Stomach (tissue), 4 donors: ENCODE data around the gene RUNX1.

Source experiments
- POLR2A ChIP-seq, 4 donors: fragments of 450-650 bp; IDR thresholded peaks; one replicate each; pipeline ENCODE4 v1.6.1; 2016; ENCODE audit warnings: antibody characterized with exemption in 4 of 4, control low read depth in 2 of 4, mild to moderate bottlenecking in 1 of 4, moderate library complexity in 1 of 4
- POLR2AphosphoS5 ChIP-seq, 3 donors: sonication (generic); formaldehyde crosslinking; IDR thresholded peaks; one replicate each; pipeline ENCODE4 v1.6.1; 2016; ENCODE audit warnings: antibody characterized with exemption in 3 of 3

DNA sequence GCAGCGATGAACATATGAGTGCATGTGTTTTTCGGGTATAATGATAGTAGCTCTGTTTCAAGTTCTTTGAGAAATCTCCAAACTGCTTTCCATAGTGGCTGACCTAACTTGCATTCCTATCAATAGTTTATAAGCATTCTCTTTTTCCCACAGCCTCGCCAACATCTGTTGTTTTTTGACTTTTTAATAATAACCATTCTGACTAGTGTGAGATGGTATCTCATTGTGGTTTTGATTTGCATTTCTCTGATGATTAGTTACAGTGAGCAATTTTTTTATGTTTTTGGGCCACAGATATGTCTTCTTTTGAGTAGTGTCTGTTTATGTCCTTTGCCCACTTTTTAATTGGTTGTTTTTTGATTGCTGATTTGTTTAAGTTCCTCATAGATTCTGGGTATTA lies 10.6 kb upstream of the RUNX1 start:
- TF ChIP-seq POLR2AphosphoS5 (IDR thresholded peaks at IDR 0.05): no peak
- no peak for TF ChIP-seq POLR2A (IDR thresholded peaks at IDR 0.05)
